Endothelial cell of umbilical vein (primary cell): Measurements from ENCODE around the gene PRTN3. TPM values are rescaled to one million over a fixed set of nuclear protein-coding genes. Genes with fewer than 3 reads are reported as not detected.

Source experiments
- BruUV-seq: library from RNA; stranded (reverse); fragments of 400-500 nt; replicated peaks from 2 replicates; lab custom pipeline; 2021; lab: Mats Ljungman, UMichigan
- CTCF ChIA-PET: fragments of 300-600, 350-600 bp; sonication (Branson Sonifier 250); formaldehyde crosslinking; loops from one replicate; lab custom pipeline; 2021; ENCODE audit warnings: antibody characterized with exemption, inconsistent platforms; lab: Charles Lee
- POLR2A ChIA-PET: fragments of 300-600, 350-600 bp; sonication (Branson Sonifier 250); formaldehyde crosslinking; loops from one replicate; lab custom pipeline; 2021; ENCODE audit warnings: antibody characterized with exemption, inconsistent platforms; lab: Charles Lee
- DNase-seq: peaks from one replicate; pipeline ENCODE4 v3.0.0-alpha.2; 2011; ENCODE audit warnings: low read depth, low spot score
- FAIRE-seq: peaks from 2 replicates; lab custom pipeline; 2011; peaks lifted over from hg19 to GRCh38; lab: Jason Lieb, UNC
- H2AFZ ChIP-seq: 2 replicates; pipeline ENCODE4 v1.6.0; 2012; ENCODE audit warnings: low read depth, low read length, control low read depth, inconsistent platforms
- H3K27ac ChIP-seq: 2 replicates; pipeline ENCODE4 v1.5.1; 2011; ENCODE audit warnings: low read depth, mild to moderate bottlenecking, control low read depth, low read length, moderate library complexity; ENCODE audit not compliant: insufficient read depth
- H3K27me3 ChIP-seq, 2 experiments: 2 replicates each; pipeline versions ENCODE4 v1.6.0 to v1.6.1; 2011; ENCODE audit warnings: low read length in 2 of 2, mixed read lengths in 1 of 2; ENCODE audit not compliant: control insufficient read depth in 2 of 2, insufficient read depth in 2 of 2
- H3K36me3 ChIP-seq, 2 experiments: 2 replicates in 1 of 2; 3 replicates in 1 of 2; pipeline ENCODE4 v1.5.1; 2011; ENCODE audit warnings: low read length in 2 of 2, mild to moderate bottlenecking in 1 of 2, moderate library complexity in 1 of 2; ENCODE audit not compliant: control insufficient read depth in 2 of 2, insufficient read depth in 2 of 2; ENCODE audit errors: extremely low read depth in 1 of 2
- H3K4me1 ChIP-seq: 3 replicates; pipeline ENCODE4 v1.5.1; 2011; ENCODE audit warnings: mild to moderate bottlenecking, low read length; ENCODE audit not compliant: control insufficient read depth, insufficient read depth; ENCODE audit errors: extremely low read depth
- H3K4me2 ChIP-seq: 2 replicates; pipeline ENCODE4 v1.6.1; 2011; ENCODE audit warnings: low read length, control low read depth, mixed read lengths; ENCODE audit not compliant: insufficient read depth
- H3K4me3 ChIP-seq, 3 experiments: fragments of 200-600 bp in 1 of 3; sonication (generic), shearing (Covaris generic) in 1 of 3; replicated peaks in 1 of 3; 2 replicates each; pipeline ENCODE4 v1.5.1; 2011 to 2016; ENCODE audit warnings: control low read depth in 3 of 3, low read length in 3 of 3, mild to moderate bottlenecking in 2 of 3, inconsistent platforms in 1 of 3, low read depth in 1 of 3, moderate library complexity in 1 of 3; ENCODE audit not compliant: insufficient read depth in 1 of 3
- H3K79me2 ChIP-seq: 2 replicates; pipeline ENCODE4 v1.6.0; 2012; ENCODE audit warnings: low read length, inconsistent platforms; ENCODE audit not compliant: control insufficient read depth, insufficient read depth
- H3K9ac ChIP-seq: replicated peaks from 2 replicates; pipeline ENCODE3; 2011; ENCODE audit warnings: low read length, control low read depth; ENCODE audit not compliant: insufficient read depth; ENCODE audit errors: extremely low read depth
- H3K9me1 ChIP-seq: replicated peaks from 3 replicates; pipeline ENCODE4 v1.6.0; 2011; ENCODE audit warnings: mild to moderate bottlenecking, low read length; ENCODE audit not compliant: control insufficient read depth, insufficient read depth; ENCODE audit errors: extremely low read depth
- H3K9me3 ChIP-seq: replicated peaks from 2 replicates; pipeline ENCODE4 v1.5.1; 2012; ENCODE audit warnings: low read length, inconsistent platforms; ENCODE audit not compliant: control insufficient read depth, insufficient read depth
- H4K20me1 ChIP-seq: replicated peaks from 2 replicates; pipeline ENCODE3; 2011; ENCODE audit warnings: mild to moderate bottlenecking, low read length; ENCODE audit not compliant: control insufficient read depth, insufficient read depth; ENCODE audit errors: extremely low read depth
- CTCF ChIP-seq, 2 donors: IDR thresholded peaks; 1 replicate in 1 of 2; 2 replicates in 1 of 2; pipeline ENCODE4 v1.5.1; 2011; ENCODE audit warnings: low read length in 2 of 2, mild to moderate bottlenecking in 2 of 2, moderate library complexity in 2 of 2, control low read depth in 1 of 2, inconsistent platforms in 1 of 2, low read depth in 1 of 2; ENCODE audit not compliant: insufficient read depth in 1 of 2; ENCODE audit errors: extremely low read depth in 1 of 2
- EZH2 ChIP-seq: IDR thresholded peaks from 2 replicates; pipeline ENCODE4 v1.6.1; 2012; ENCODE audit warnings: borderline replicate concordance, low read depth, mild to moderate bottlenecking, moderate library complexity, low read length, inconsistent platforms; ENCODE audit not compliant: severe bottlenecking
- FOS ChIP-seq: IDR thresholded peaks from 2 replicates; pipeline ENCODE4 v1.6.1; 2011; ENCODE audit warnings: mild to moderate bottlenecking, low read length, moderate library complexity, borderline replicate concordance; ENCODE audit not compliant: insufficient read depth
- GATA2 ChIP-seq: IDR thresholded peaks from 2 replicates; pipeline ENCODE4 v1.7.0; 2011; ENCODE audit warnings: low read depth, mild to moderate bottlenecking, moderate library complexity, mixed read lengths, low read length; ENCODE audit not compliant: insufficient read length, insufficient read depth
- JUN ChIP-seq: IDR thresholded peaks from 2 replicates; pipeline ENCODE4 v1.6.1; 2011; ENCODE audit warnings: borderline replicate concordance, low read depth; ENCODE audit not compliant: insufficient read length, insufficient read depth
- MAX ChIP-seq: IDR thresholded peaks from 2 replicates; pipeline ENCODE4 v1.6.1; 2011; ENCODE audit not compliant: insufficient read depth, insufficient read length
- MYC ChIP-seq: IDR thresholded peaks from one replicate; pipeline ENCODE4 v1.6.1; 2011; ENCODE audit warnings: mild to moderate bottlenecking, low read depth, low read length
- POLR2A ChIP-seq: IDR thresholded peaks from 2 replicates; pipeline ENCODE4 v1.6.1; 2012; ENCODE audit warnings: low read depth, mild to moderate bottlenecking, control low read depth, low read length
- POLR2AphosphoS5 ChIP-seq: IDR thresholded peaks from 2 replicates; pipeline ENCODE4 v1.6.1; 2012; ENCODE audit warnings: low read depth, mild to moderate bottlenecking, control low read depth, low read length, moderate library complexity; ENCODE audit not compliant: insufficient read depth
- dilution Hi-C: fragments of 300-500 bp; cut with MboI; formaldehyde crosslinking; loops from one replicate; pipeline ENCODE4 v1.15.0; 2019; ENCODE audit warnings: low sequenced_read_pairs; ENCODE audit not compliant: extremely low pct_ligation_motif_present
- intact Hi-C: fragments of 100-400 bp; cut with micrococcal nuclease; formaldehyde crosslinking; loops from one replicate; pipeline ENCODE4 v1.10.0; 2022
- polyA plus RNA-seq, 4 experiments: library from polyadenylated mRNA; depleted of rRNA in 3 of 4; stranded (reverse) in 3 of 4; unstranded in 1 of 4; fragments of >200 nt; gene quantifications; 2 replicates each; pipeline versions ENCODE4 v1.2.1 to v1.2.3, GENCODE V29; 2011 to 2012; ENCODE audit warnings: missing spikeins in 1 of 4
- total RNA-seq: library from RNA; stranded (reverse); gene quantifications from 2 replicates; pipeline ENCODE4 v1.2.3, GENCODE V29; 2021

Gene PRTN3
- total and polyA plus RNA-seq, 2 donors (not counting 3 experiments of a cell fraction or from before 2014, with no cell fraction given) = not detected

GRCh38 chr19:793806-794205 is 47.0 kb upstream of the PRTN3 start:
- no TSS peak for BruUV-seq
- DNase-seq (no peak), FAIRE-seq (no peak)
- no peaks in the 10 kb centered on the region for H3K27me3 ChIP-seq
- H3K79me2 ChIP-seq = peaks cover 10% of the 10 kb centered on the region
- H2AFZ ChIP-seq = no peak overlapping the region
- no peaks in the 10 kb centered on the region for H4K20me1 ChIP-seq
- ChIA-PET CTCF (no interaction called here), POLR2A (no interaction called here)
- H3K4me3 ChIP-seq = no peak overlapping the region
- H3K9me1 ChIP-seq = no peaks in the 10 kb centered on the region
- H3K36me3 ChIP-seq = peaks cover 0 to 1% of the 10 kb centered on the region in 2 experiments
- no peak overlapping the region for H3K27ac ChIP-seq
- dilution Hi-C loops = no loop called here
- intact Hi-C loops = loop anchor here (10.0 kb wide), 1 partner anchor 451 kb away; the partner anchor contains the start of genes ATP5F1D and MIDN
- H3K4me1 ChIP-seq = peaks cover 22% of the 10 kb centered on the region
- no peak for TF ChIP-seq MAX
- TF ChIP-seq POLR2A = no peak
- no peak for TF ChIP-seq CTCF (IDR thresholded peaks at IDR 0.05; ENCODE audit: extremely low read depth in 1 of 2, insufficient read depth in 1 of 2, low read depth in 1 of 2, low read length in 2 of 2)
- no peak for TF ChIP-seq EZH2
- TF ChIP-seq JUN = no peak
- no peak for TF ChIP-seq FOS
- no peak for TF ChIP-seq GATA2
- no peak for TF ChIP-seq POLR2AphosphoS5
- no peak for TF ChIP-seq MYC
- no peaks in the 10 kb centered on the region for H3K9me3 ChIP-seq
- H3K9ac ChIP-seq = no peak overlapping the region
- H3K4me2 ChIP-seq = no peak overlapping the region
